GM19395 (cell line): ENCODE measurements around the gene PRR9.

Experiments
- ATAC-seq: cut with Tn5 transposase; IDR thresholded peaks from one replicate; pipeline ENCODE4 v1.9.1; 2021; ENCODE audit warnings: mild to moderate bottlenecking, moderate library complexity; ENCODE audit not compliant: unreplicated experiment

The PRR9 gene

GRCh38 chr1:153262462-153263157 is 45.2 kb downstream of the PRR9 start:
- no peak for ATAC-seq

GRCh38 chr1:153265457-153265856 is 48.1 kb downstream of the PRR9 start:
- no peak for ATAC-seq
